Activated effector memory CD4-positive, alpha-beta T cell treated with Interleukin-2 at 50 U/mL for 16 hours (primary cell): ENCODE data around the gene ST6GAL1.
"Not testable (repeated sequence)": the region's sequence is repeated elsewhere in the genome, so short reads cannot be mapped to it uniquely, and the experiment has no call there.

Experiments used
- DNase-seq: peaks from one replicate; pipeline ENCODE4 v3.0.0-alpha.2; 2020

Gene ST6GAL1

DNA sequence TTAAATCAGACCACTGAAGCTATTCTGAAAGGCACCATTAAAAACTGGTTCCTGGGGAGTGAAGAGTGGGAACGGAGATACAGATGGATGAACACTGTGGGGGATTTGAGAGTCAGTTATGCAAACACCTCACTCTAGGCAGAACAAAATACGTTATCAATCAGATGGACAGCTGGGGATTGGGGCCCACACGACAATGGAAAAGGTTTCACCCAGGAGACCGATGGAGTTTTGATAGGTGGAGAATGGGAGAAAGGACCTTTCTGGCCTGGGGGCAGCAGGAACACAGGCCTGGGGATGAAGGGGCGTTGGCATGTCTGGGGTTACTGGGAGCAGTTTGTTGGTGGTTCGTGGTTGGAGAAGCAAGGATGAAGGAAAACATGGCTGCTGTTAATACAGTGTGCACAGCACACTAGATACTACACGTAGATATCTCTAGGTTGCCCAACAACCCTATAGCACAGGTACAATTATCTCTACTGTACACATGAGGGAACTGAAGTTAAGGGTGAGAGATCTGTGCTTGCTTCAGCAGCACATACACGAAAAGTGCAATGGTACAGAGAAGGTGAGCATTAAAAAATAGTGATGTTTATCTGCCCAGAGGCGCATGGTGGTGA, 16.5 kb downstream of the ST6GAL1 start:
- no peak for DNase-seq

DNA sequence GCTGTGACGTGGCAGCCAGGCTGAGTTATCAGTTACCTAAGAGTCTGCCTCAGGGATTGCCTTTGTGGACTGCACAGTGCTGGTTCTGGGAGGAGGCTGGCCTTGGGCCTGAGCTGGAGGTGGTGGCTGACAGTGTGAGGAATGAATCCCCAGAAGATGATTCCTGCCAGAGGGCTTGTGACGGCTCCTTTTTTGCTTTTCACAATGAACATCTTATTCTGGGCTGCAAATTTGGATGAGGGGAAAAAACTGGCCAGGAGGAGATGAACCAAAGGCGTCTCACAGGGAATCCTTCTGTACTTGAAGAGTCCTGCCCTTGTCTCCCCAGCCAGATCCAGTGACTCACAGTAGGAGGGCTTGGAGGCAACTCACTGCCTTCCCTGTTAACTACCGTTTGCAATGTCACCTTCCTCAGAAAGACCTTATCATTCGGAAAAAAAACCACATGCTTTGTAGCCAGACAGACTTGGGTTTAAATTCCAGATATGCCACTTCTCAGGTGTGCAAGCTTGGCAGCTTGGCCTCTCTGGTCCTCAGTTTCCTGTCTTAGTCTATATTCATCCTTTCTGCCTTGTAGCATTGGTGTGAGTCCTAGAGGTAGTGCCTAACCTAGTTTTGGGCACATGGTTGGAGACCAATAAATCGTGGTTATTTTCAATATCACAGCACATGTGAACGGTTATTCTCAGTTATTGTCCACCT, 19.1 kb downstream of the ST6GAL1 start:
- no peak for DNase-seq

DNA sequence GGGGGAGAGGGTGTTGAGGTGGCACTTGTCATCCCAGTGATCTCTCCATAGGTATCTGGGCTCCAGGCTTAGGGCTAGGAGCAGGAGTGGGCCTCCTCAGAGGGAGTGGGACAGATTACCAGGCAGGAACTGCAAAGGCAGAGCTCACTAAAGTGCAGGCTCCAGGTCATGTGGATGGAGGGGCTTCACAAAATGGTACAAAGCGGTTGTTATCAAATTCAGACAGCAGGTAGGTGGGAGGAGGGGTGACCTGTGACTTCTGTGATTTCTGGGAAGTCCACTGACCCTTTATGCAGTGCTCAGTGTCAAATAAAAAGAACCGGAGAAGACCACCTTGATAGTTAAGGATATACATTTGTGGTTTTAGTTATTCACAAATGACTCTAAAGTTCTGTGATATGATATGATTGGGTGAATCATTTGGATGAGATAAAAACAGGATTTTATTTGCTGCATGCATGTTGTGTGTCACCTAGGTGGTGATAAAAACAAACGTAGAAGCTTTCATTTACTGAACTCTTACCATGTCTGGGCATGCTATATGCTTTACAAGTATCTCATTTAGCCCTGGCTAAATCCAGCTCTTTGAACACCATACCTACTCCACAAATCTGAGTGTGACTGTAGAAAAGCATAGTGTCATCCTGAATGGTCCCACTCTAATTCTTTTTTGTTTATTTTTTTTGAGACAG, 20.2 kb downstream of the ST6GAL1 start:
- no peak for DNase-seq

DNA sequence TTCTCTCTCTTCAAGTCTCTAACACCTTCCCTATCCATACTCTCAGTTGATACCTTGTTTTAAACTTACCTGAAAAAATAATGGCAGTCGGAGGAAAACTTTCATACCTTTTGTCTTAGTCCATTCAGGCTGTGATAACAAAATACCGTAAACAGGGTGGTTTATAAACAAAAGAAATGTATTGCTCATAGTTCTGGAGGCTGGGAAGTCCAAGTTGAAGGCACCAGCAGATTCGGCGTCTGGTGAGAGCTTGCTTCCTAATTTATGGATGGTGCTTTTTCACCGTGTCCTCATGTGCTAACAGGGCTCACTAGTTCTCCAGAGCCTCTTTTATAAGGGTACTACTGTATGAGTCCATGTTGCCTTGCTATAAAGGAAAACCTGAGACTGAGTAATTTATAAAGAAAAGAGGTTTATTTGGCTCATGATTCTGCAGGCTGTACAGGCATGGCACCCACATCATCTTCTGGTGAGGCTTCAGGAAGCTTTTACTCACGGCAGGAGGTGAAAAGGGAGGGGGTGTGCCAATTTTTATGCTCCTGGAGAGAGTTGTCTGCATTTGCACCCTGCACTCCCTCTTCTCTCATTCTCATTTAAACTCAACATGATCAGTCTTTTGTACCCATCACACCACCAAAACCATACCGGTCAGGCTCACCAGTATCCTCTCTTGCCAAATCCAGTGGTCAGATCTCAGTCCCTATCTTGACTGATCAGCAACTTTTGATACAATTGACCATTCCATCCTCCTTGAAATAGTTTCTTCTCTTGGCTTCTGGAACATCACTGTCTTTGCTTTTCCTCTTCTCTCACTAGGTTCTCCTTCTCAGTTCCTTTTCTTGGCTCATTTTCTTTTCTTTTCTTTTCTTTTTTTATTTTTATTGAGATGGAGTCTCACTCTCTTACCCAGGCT, 21.6 kb downstream of the ST6GAL1 start:
- no peak for DNase-seq

DNA sequence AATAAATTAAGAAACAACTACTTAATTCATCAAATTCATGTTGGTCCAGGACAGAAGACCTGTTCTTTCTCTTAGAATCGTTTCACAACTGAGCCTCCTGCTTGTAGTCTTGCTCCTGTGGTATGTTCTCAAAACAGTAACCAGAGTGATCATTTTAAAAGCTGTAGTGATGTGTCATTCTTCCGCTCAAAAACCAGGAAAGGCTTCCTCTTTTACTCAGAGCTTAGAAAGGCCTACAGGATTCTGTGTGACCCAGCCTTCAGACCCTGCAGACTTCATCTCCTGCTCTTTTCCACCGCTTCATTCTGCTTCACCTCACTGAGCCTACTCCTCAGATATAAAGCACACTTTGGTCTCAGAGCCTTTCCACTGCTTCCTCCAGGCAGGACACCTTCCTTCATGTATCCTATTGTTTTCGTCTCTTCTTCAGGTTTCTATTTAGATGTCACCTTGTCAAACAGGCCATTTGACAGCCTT, 22.7 kb downstream of the ST6GAL1 start:
- DNase-seq, result no peak

DNA sequence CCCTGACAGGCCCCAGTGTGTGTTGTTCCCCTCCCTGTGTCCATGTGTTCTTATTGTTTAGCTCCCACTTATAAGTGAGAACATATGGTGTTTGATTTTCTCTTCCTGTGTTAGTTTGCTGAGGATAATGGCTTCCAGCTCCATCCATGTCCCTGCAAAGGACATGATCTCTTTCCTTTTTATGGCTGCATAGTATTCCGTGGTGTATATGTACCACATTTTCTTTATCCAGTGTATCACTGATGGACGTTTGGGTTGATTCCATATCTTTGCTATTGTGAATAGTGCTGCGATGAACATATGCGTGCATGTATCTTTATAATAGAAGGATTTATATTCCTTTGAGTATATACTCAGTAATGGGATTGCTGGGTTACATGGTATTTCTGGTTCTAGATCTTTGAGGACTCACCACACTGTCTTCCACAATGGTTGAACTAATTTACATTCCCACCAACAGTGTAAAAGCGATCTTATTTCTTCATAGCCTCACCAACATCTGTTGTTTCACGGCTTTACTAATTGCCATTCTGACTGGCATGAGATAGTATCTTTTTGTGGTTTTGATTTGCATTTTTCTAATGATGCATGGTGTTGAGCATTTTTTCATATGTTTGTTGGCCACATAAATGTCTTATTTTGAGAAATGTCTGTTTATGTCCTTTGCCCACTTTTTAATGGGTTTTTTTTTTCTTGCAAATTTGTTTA, 23.8 kb downstream of the ST6GAL1 start:
- DNase-seq, result not testable (repeated sequence)

DNA sequence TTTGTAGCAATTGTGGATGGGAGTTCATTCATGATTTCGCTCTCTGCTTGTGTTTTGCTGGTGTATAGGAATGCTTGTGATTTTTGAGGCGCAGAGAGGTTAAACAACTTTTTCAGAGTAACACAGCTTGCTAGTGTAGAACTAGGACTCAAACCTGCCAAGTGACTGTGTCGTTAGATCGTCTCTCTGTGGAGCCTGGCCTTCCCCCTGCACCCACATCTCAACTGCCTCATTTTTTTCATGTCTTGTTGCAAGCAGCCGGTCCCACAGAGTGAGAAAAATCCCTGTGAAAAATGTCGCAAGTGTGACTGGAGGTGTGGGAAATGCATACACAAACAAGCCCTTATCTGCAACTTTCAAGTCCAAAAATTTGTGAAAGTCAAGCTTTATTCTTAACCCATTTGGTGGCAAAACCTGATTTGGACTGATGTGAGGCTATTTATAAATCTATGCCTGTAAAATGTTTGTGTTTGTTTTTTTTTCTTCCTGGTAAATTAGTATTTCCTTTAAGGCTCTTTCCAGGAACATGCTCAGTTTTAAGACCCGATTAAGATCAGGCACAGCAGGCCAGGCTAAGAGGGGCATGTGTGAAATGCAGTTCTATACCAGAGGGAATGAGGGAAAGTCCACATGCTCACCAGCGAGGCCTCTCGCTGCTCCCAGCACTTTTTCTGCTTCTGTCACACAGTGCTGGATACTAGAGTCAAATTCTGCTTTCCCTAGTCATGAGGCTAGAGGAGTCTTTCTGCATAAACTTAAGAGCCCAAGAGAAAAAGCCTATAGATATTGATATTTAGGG, 25.8 kb downstream of the ST6GAL1 start:
- DNase-seq, result no peak

DNA sequence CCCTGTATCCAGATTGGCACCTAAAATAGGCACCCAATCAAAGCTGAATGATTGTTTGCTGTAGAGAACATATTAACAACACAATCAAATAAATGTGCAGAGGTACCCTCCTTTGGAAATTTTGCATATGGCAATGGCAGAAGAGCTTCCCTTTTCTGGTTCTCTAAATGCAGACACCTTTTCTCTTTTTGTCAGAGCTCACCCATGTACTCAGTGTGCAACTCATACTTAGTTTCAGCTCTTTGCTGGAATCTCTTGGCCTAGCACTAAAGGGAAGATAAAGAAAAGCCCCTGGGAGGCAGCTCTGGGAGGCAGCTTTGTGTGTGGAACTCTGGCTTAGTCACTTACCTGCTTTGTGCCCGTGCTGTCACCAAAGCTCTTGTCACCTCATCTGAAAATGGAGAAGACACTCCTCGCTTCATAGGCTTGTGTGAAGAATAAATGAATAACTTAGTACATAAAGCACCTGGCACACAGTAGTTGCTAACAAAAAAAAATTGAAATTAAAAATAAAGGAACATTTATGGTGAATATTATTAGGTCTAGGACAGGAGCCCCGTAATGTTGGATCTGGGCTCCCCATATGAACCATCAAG, 28.8 kb downstream of the ST6GAL1 start:
- DNase-seq, result no peak

DNA sequence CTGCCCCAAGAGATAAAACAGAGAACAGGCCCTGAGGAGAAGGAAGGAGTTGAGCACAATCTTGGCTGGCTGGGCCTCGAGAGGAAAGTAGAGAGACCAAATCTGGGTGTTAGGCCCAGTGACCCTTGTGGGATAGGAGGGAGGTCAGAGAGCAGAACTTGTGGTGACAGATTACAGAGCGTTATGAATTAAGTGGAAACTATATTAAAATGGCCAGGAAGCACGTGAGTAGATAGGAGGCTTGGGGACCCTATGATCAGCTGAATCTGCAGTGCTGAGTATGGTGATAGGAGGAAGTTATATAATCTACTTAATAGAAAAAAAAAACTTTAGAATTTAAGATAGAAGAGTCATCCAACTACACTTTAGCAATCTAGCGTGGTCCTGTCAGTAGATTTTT, 30.0 kb downstream of the ST6GAL1 start:
- DNase-seq, result no peak

DNA sequence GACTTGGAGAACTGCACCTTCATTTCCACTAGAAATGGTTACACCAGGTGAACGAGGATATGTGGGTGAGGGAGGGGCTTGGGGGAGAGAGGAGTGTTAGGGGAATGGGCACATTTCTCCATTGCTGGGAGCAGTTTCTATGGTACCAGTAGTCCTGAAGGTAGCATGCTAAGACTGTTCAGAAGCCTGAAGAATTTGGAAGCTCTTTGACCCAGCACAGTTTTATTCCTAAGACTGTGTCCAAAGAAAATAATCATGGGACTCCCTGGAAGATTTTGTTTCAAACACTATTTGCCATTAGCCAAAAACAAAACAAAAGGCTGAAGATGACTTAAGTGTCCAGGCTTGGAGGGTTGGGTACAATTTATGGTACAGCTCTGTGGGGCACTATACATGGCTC, 32.1 kb downstream of the ST6GAL1 start:
- DNase-seq, result no peak

DNA sequence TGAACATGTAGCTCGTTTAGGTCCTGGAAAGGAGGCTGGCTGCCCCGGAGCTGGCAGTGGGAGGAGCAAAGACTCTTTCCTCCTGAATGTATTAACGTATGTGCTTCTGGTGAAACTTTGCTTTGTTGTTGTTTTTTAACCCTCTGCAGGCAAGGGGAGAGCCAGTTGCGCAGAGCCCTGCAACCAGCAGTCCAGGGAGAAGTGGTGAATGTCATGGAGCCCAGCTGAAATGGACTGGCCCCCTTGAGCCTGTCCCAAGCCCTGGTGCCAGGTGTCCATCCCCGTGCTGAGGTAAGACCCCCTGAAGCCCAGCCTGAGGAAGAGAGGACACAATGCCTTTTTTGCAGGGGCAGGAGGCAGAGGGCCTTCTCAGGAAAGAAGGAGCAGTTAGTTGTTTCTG, 33.3 kb downstream of the ST6GAL1 start:
- no peak for DNase-seq

DNA sequence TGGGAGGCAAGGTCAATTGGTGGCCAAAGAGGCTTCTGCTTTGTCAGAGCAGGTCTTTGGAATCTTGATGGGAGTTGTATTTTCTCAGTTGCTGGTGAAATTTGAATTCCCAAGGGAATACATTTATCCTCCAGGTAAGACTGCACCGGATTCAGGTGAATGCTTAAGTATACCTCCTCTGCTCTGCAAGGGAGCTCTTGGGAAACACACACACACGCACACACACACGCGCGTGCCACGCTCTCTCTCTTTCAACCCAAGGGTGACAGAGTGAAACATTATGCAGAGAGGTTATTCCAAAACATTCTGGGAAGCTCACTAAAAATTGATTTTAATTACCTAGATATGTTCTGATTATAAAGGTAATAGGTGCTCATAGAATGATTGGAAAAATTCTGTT, 33.7 kb downstream of the ST6GAL1 start:
- DNase-seq, result no peak

DNA sequence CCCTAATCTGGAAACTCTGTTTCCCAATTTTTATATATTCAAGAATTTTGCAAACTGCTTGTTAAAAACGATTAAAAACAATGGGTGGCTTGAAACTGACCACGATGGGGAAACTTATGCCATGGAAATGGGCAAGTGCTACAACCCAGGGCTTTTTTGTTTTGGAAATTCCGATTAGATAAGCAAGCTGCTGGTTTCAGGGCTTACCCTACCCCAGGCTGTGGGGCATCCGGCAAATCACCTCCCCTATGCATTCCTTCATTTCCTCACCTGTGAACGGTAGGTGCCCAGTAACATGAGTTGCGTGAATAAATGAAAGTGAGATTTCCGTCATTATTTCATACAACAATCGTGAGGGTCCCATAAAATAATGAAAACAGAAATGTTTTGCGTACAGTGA, 34.3 kb downstream of the ST6GAL1 start:
- DNase-seq, result no peak

DNA sequence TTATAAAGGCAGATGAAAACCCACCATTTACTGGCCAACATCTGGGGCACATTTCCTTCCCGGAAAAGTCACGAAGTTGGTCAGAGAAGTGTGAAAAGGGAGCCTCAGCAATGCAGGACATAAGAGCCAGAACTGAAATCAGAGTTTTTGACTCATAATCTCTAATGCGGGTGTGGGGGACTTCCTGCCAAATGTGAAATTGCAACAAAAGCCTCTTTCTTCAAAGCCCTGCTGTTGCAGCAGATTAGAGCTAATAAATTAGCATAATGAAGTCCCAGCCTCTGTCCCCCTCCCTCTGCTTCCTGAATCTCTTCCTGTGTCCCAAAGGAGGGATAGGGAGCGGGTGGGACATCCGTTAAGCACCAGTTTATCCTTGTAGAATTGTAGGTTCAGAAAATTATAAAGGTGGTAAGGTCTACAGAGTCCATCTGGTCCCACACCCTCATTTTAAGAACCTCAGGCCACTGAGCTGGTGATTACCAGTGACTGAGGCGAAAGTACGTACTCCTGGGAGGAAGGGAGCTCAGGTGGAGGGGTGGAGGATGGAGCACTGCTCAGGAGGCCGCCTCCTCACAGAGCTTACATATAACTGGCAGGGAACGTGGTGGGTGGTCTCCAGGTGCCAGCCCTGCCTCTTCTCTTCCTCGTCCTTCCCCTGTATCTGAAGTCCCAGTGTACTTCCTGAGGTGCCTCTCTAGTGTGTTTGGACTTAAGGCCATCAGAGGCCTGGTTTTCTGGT, 35.0 kb downstream of the ST6GAL1 start:
- DNase-seq, result no peak

DNA sequence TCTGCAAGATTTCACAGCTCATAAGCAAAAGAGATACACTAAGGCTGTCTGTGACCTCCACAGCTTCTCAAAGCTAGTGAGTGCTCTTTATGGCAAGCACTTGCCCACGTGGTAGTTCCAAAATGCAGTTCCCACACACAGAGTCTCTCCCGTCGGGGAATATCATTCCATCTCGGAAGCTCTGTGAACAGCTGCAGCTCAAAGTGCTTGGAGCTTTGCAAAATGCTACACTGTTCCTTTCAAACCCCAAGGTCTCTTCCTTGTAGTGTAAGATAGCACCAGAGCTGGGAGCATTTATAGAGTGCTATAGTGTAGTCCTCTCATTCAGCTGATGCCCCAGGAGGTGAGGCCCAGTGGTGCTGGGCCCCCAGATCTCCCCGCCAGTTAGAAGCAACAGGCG, 36.1 kb downstream of the ST6GAL1 start:
- DNase-seq, result no peak

DNA sequence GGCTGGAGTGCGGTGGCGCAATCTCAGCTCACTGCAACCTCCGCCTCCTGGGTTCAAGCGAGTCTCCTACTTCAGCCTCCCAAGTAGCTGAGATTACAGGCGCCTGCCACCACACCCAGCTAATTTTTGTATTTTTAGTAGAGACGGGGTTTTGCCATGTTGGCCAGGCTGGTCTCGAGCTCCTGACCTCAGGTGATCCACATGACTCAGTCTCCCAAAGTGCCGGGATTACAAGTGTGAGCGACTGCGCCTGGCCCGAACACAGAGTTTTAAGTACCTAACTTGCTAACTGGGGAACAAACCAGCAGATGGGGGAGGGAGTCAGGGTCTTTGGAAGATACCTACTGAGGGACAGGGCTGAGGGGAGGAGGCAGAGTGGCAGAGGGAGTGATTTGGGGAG, 36.9 kb downstream of the ST6GAL1 start:
- DNase-seq, result not testable (repeated sequence)

DNA sequence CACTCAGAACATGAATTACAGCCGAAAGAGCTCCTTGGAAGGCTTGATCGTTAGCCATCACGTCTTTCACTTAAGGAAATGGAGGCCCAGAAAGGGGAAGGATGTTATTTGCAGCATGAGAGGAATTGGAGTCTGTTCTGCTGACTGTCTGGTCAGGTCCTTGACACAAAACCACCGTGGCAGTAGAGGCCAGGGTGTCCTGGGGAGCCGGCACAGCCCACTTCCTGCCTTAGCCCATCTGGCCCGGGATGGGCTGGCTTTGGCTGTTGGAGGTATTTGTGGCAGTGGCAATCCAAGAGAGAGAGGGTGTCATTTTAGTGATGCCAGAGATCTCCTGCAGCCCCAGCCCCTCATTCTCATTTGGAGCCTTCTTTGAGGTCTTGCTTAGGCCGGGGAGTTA, 37.4 kb downstream of the ST6GAL1 start:
- no peak for DNase-seq

DNA sequence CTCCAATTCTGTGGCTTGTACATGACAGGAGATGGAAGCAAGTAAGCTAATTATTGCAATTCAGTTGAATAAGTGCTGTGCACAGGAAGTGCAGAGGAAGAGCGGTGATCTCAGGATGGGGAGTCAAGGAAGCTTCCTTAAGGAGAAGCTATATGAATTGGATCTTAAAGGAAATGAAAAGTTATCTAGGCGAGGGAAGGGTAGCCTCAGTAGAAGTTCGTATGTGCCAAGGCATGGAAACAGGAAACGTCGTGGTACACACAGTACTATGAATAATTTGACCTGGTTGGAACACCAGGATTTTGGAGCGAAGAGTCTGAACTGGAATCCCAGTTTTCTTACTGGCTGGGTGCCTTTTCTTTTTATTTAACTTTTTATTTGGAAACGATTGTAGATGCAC, 39.3 kb downstream of the ST6GAL1 start:
- no peak for DNase-seq

DNA sequence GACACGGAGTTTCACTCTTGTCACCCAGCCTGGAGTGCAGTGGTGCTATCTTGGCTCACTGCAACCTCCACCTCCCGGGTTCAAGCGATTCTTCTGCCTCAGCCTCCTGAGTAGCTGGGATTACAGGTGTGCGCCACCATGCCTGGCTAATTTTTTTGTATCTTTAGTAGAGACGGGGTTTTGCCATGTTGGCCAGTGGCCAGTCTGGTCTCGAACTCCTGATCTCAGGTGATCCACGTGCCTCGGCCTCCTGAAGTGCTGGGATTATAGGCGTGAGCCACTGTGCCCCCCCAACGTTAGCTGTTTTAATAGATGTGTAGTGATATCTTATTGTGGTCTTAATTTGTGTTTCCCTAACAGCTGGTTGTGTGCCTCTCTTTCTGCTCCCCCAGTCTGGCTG, 40.8 kb downstream of the ST6GAL1 start:
- not testable (repeated sequence) for DNase-seq

DNA sequence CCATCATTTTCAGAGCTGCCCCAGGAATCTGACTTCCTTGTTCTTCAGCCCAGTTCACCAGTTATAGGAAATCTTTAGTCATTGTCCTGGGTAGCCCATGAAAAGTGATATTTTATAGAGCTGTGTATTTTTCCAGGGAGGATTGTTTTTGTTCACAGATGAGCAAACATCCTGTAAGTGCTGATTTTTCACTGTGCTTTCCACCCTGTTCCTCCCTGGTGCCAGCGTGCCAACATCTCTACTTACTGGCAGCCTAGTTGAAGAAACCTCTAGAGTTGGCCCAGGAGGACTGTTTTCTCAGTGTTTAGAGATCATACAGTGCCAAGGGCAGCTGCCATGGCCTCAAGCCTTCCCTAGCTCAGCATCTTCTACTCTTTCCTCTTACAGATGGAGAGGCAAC, 41.3 kb downstream of the ST6GAL1 start:
- no peak for DNase-seq
